GM18517 (cell line): ENCODE measurements around the gene TPSD1.
"Not testable (repeated sequence)": the region's sequence is repeated elsewhere in the genome, so short reads cannot be mapped to it uniquely, and the experiment has no call there.

ENCODE experiments used
- ATAC-seq: cut with Tn5 transposase; IDR thresholded peaks from one replicate; pipeline ENCODE4 v1.9.1; 2021; ENCODE audit warnings: mild to moderate bottlenecking, moderate library complexity; ENCODE audit not compliant: unreplicated experiment

TPSD1 gene

DNA sequence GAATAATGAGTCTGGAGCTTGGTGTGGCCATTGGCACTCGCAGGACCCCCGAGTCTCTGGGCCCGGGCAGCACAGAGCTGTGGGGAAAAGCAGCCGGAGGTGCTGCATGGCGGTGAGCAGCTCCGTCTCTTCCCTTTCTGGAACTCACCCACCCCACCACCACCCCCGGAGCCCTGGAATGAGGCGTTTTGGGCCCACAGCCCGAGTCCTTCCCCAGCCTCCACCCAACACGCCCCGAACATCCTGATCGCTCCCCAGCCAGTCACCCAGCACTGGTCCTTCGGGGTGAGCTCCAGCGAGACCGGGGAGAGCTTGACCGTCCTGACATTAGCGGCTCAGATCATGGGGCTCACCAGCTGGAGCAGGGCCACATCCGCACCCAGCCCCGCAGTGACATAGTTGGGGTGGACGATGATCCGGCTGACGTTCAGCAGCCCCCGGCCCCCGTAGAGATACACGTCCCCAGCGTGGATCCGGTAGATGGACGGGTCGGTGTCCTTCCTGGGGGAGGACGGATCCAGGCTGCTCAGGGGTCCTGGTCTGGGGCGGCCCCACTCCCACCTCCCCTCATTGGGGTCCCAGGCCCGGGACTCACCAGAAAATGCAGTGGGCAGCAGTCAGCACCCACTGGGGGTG lies 6.5 kb downstream of the TPSD1 start:
- no peak for ATAC-seq

DNA sequence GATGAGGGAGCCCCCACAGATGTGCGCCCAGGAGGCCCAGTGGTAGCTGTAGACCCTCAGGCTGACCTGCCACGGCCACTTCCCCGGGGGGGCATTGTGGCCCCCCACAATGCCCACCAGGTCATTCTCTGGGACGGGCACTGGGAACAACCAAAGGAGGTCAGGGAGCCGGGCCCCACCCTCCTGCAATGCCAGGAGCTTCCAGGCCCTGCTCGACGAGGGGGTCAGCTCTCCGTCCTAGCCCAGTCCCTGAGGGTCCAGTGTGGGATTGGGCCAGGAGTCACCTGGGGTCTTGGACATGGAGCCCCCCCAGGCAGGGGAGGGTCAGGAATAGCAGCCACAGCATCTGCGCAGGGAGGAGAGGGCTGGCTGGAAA lies 7.0 kb downstream of the TPSD1 start:
- ATAC-seq, result no peak

DNA sequence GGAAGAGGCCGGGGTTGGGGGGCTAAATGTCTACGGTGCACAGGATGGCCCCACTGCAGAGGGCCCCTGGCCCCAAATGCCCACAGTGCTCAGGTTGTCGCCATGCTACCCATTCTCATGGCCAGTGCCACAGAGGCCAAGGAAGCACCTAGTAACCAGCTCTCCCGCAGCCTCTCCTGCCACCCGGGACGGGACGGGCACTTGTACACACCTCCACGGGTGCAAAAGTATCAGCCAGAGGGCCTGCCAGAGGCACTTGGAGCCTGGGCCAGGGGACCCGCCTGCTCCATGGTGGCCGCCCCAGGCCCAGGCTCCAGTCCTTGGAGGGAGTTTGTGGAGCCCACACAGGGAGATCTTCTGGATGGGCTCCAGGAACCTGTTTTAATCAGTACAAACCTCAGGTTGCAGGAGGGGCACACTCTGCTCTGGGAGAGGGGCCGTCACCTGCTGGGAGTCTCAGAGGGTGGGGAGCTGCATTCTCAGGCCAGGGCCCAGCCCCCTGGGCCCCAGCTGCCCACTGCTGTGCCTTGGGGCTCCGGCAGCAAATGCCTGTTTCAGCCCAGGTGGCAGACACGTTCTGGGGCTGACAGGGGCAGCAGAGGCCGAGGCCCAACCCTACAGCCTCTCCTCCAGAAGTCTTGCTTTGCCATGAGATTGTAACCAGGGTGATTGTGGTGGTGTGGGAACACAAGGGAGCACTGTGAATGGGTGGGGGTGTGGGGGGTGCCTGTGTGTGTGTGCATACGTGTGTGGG lies 7.9 kb downstream of the TPSD1 start:
- no peak for ATAC-seq

DNA sequence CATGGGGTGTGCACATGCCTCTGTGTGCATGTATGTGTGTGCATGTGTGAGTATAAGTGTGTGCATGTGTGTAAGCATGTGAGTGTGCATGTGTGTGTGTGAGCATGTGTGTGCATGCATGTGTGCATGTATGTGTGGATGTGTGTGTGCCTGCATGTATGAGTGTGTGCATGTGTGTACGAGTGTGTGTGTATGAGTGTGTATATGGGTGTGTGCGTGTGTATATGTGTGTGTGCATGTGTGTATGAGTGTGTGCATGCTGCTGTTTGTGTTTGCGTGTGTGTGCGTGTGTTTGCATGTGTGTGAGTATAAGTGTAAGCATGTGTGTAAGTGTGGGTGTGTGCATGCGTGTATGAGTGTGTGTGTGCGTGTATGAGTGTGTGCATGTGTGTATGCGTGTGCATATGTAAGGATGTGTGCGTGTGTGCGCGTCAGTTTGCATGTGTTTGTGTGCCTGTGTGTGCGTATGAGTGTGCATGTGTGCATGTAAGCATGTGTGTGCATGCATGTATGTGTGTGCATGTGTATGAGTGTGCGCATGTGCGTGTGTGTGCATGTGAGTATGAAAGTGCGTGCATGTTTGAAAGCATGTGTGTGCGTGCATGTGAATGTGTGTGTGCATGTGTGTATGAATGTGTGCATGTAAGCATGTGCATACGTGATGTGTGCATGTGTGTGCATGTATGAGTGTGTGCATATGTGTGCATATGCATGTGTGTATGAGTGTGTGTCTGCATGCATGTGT lies 8.6 kb downstream of the TPSD1 start:
- no peak for ATAC-seq

DNA sequence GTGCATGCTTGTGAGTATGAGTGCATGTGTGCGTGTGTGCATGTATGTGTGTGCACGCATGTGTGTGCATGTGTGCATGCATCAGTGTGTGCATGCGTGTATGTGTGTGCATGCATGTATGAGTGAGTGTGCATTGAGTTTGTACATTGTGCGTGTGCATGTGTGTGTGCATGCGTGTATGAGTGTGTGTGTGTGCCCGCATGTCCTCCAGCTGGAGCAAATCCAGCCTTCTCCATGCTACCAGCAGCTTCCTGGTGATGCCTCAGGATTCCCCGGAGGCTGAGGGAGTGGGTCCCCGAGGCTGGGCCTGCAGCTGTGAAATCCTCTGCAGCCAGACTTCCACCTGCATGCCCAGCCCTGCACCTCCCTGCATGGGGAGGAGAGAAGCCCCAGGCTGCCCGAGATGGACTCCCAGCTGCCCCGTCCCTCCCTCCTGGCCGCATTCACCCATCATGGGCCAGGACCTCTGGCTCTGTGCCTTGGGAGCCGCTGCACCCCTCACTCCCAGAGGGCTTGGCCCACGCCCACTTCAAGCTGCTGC lies 9.3 kb downstream of the TPSD1 start:
- ATAC-seq, result no peak

DNA sequence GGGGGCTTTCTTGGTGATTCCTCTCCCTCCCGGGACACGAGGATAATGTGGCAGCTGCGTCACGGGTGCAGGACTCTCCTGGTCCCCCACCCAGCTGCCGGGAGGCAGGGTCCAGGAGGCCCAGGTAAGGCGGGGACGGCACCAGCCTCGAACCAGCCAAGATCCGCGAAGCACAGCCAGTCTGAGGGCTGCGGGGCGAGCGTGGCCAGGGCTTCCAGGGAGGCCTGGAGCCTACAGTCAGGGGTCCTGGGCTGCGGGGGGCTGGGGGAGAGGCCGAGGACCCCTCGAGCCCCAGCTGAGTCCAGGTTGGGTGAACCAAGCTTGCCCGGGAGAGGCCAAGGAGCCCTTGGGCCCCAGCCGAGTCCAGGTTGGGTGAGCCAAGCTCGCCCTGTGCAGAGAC lies 10.0 kb downstream of the TPSD1 start:
- no peak for ATAC-seq

DNA sequence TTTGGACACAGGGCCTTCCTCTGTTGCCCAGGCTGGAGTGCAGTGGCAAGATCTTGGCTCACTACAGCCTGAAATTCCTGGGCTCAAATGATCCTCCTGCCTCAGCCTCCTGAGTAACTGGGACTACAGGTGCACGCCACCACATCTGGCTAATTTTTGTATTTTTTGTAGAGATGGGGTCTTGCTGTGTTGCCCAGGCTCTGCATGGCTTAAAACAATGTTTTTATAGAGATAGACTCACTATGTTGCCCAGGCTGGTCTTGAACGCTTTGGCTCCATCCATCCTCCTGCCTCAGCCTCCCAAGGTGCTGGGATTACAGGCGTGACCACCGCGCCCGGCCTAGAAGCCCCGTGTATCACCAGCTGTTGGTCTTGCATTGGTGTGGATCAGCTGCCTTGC lies 13.5 kb downstream of the TPSD1 start:
- ATAC-seq, result not testable (repeated sequence)

DNA sequence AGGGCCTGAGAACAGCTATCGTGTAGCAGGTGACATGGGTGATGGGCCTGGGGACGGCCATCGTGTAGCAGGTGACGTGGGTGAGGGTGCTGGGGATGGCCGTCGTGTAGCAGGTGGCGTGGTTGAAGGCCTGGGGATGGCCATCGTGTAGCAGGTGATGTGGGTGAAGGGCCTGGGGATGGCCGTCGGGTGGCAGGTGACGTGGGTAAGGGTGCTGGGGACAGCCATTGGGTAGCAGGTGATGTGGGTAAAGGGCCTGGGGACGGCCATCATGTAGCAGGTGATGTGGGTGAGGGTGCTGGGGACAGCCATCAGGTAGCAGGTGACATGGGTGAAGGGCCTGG lies 15.5 kb downstream of the TPSD1 start:
- no peak for ATAC-seq

DNA sequence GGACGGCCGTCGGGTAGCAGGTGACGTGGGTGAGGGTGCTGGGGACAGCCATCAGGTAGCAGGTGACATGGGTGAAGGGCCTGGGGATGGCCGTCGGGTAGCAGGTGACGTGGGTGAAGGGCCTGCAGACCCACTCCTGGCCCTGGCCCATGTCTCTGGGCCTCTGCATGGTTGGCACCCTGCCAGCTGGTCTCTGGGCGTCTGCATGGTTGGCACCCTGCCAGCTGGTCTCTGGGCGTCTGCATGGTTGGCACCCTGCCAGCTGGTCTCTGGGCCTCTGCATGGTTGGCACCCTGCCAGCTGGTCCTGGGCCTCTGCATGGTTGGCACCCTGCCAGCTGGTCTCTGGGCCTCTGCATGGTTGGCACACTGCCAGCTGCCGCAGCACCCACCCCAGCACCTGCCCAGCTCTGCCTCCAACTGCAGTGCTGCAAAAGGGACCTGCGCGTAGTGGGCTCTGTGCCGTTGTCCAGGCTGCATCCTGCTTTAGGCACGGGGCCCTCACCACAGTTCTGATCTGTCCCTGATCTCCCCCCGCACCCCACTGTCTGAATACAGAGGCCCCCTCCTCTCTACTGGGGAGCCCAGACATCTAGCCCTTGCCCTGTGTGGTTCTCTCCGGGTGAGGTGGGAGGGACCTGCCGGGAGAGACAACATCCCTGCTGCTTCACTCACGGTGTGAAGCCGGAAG lies 16.0 kb downstream of the TPSD1 start:
- not testable (repeated sequence) for ATAC-seq

DNA sequence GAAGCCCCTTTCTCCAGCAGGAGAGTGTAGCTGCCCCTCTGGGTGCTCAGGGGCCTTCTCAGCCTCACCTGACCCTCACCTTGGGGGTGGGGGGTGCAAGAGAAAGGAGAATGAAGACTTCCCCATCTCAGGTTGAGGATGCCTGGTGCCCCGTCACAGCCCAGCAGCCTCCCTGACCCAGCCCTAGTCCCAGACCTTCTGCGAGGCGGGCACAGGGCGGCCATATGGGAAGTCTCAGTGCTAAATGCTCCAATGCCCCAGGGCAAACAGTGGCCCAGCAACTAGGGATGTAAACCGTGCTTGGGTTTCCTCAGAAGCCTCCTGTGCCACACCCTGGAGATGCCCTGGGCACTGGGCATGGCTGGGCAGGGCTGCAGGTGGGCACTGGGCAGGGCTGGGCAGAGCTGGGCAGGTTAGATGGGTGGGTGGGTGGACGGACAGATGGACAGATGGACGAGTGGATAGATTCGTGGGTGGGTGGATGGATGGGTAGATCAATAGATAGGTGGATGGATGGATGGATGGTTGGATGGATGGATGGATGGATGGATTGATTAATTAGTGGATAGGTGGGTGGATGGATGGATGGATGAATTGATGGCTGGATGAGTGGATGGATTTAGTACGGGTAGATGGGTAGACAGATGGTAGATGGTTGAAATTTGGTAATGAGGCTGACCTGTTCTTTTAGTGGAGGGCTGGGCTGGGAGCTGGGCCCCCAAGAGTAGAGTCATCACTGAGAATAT lies 16.8 kb downstream of the TPSD1 start:
- no peak for ATAC-seq

DNA sequence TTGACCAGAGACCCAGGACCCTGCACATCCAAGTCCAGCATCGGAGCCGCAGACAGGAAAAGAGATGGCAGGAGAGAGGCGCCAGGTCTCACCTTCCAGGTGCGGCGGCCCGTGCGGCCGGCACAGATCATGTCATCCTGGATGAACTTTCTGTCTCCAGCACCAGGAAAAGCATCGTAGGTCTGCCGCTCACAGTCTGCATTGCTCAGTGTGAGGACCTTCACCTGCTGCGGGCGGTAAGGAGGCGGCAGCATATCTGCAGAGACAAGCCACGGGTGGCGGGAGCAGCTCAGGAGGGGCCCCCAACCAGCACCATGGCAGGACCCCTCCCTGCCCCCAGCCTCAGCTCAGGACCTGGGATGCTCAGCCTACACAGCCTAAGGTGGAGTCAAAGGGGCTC lies 17.9 kb downstream of the TPSD1 start:
- no peak for ATAC-seq

DNA sequence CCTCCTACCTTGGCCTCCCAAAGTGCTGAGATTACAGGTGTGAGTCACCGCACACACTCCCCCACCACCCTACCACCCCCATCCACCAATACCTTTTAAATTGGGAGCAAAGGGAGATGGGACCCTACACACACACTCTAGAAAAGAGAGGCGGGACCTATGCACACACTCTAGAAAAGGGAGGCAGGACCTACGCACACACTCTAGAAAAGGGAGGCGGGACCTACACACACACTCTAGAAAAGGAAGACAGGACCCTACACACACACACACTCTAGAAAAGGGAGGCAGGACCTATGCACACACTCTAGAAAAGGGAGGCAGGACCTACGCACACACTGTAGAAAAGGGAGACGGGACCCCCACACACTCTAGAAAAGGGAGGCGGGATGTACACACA lies 18.9 kb downstream of the TPSD1 start:
- no peak for ATAC-seq

DNA sequence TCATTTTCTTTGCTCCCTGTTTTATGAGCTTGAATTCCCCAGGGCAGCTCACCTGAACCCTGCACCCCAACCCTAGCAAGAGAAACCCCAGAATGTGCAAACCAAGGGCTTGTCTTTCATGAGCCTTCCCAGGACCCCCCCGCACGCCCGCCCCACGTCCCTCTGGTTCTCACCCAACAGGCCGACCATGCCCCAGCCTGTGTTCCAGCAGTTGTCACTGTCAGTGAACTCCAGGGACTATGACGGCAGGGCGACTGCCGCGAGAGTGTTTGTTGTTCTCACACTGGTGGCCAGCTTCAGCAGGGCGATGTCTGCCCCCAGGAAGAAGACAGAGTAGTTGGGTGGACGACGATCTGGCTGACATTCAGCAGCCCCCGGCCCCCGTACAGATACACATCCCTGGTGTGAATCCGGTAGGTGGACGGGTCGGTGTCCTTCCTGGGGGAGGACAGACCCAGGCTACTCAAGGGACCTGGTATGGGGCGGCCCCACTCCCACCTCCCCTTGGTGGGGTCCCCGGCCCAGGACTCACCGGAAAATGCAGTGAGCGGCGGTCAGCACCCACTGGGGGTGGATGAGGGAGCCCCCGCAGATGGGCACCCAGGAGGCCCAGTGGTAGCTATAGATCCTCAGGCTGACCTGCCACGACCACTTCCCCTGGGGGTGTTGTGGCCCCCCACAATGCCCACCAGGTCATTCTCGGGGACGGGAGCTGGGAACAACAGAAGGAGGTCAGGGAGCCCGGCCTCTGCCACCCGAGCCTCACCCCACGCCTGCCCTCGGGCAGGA lies 20.1 kb downstream of the TPSD1 start:
- no peak for ATAC-seq

DNA sequence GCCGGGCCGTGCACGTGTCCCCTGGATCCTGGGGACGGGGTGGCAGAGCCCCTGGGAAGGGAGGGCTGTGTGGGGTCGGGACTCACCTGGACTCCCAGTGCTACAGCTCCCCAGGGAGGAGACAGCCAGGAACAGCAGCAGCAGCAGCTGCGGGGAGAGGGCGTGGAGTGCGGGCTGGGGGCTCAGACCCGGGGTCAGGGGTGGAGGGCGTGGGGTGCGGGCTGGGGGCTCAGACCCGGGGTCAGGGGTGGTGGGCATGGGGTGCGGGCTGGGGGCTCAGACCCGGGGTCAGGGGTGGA lies 20.7 kb downstream of the TPSD1 start:
- no peak for ATAC-seq

DNA sequence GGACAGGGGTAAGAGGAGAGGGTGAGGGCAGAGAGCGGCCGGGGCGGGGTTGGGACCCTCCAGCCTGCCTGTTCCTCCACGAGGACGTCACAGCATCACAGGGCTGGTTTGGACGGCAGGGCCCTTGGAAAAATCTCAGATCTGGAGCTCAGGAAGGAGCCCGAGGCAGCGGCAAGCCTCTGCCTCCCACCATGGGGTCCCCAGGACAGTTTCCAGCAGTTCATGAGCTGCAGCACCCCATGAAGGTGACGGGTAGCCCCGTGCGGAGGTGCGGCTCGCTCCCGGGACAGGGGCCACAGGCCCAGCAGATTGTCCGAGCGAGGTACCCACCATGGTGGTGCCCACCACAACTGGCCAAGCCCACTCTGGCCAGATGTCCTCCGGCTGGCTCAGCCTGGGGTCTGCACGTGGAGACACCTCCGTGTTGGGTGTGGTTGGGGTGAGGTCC lies 21.3 kb downstream of the TPSD1 start:
- ATAC-seq, result no peak

DNA sequence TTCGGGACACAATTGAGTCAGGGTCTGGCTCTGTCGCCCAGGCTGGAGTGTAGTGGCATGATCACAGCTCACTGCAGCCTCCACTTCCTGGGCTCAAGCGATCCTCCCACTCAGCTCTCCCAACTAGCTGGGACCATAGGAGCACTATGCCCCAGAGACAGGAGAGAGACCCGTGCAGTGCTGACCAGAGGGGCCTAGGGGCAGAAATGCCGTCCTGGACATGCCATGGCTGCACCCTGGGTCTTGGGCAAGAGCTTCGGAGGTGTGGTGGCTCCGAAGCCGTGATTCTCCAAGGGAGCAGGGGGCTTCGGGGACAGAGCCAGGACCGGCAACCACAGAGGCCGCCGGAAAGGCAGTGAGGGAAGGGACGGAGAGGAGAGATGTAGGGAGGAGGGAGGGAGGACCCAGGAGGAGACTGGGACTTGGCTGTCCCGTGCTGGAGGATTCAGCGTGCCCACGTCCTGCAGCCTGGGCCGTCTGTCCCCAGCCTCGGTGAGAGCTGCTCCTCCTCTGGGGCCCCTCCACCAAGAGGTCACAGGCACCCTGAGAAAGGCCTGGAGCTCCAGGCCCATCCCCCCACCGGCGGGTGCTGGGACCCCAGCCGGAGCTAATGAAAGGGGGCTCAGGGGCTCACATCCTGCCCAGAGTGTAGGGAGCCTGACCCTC lies 21.9 kb downstream of the TPSD1 start:
- ATAC-seq, result no peak

DNA sequence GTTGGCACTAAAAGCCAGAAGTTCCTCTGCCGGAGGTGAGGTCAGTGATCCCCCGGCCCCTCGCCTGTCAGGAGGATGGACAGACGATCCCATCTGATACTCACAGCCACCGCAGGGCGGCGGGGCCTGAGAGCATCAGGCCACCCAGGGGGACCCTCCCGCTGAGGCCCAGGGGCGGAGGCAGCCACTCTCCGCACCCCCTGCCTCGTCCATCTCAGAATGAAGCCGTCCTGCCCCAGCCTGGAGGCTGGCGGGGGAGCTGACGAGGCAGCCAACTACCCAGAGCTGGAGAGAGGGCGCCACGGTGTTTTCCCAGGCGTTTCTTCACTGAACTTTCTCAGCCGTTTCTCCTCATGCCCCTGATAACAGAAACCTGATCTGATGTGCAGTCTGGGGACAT lies 22.6 kb downstream of the TPSD1 start:
- ATAC-seq, result no peak

DNA sequence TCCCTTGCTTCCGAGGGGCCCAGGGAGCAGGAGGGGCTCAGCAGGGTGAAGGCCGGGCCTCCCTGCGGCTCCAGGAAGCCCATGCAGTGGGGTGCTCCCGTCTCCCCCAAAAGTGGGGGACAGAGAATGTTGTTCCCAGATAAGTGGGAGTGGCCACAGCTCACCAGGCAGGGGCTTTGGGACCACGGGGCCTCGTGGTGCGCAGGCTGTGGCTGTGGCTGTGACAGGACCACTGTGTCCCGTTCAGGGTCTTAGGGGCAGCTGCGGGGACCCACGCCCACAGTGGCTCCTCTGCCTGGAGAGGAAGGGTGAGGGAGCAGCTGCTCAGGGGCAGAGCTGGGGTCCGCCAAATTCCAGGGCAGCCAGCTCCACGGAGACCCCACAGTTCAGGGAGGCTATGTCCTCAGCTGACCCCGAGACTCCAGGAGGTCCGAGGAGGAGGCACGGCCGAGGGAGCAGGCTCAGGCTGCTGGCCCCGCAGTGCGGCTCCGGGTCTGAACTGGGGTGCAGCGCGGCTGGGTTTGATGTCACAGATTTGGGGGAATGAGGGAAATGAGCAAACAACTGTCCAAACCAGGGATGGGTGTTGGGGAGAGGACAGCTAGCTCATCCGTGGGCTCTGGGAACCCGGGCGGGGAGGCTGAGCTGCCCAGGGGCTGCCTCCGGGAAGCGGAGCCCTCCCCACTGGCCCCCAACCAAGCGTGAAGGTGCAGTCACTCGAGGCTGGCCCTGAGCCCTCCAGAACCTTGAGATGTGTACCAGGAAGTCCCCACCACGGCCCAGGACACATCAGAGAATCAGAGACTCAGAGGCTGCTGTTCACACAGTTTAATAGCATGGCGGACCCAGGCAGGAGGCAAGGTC lies 23.4 kb downstream of the TPSD1 start:
- no peak for ATAC-seq
